ENCODE measurements around the gene C11orf68. TPM values are rescaled to one million over a fixed set of nuclear protein-coding genes. Genes with fewer than 3 reads are reported as not detected.
A peak's percentile ranks its signal among the peaks of the same experiment; 100 is the strongest.

C11orf68 gene
- total and polyA plus RNA-seq, 9 of the 15 experiments (the other 6 are each of a cell fraction or from before 2014, with no cell fraction given), result 3.6 to 35.9 (median 12.8) TPM

GRCh38 chr11:65919141-65919572 lies 295 bp upstream of the C11orf68 start, which contains the start of gene DRAP1 (continued):
- TF ChIP-seq ZHX1 (conservative IDR thresholded peaks at IDR 0.05; ENCODE audit: low read length), result peak; percentile 44; the same call in 1 of the 2 replicates
- TF ChIP-seq SP1 (CRISPR knock-in tag; IDR thresholded peaks at IDR 0.05), result peak; percentile 96
- TF ChIP-seq PHB (CRISPR knock-in tag; IDR thresholded peaks at IDR 0.05), result no peak
- peak; percentile 18; the same call in 1 of the 2 replicates for TF ChIP-seq ZNF384 (IDR thresholded peaks at IDR 0.05; ENCODE audit: low read depth, low read length)
- TF ChIP-seq MAX (CRISPR knock-in tag; IDR thresholded peaks at IDR 0.05), result peak; percentile 58
- TF ChIP-seq ZNF253 (CRISPR knock-in tag; conservative IDR thresholded peaks at IDR 0.05), result no peak
- TF ChIP-seq SMARCA4 (IDR thresholded peaks at IDR 0.05), result no peak
- TF ChIP-seq ZNF263 (CRISPR knock-in tag; IDR thresholded peaks at IDR 0.05; ENCODE audit: borderline replicate concordance), result peak; percentile 43; the same call in 1 of the 2 replicates
- peak; percentile 60; the same call in 1 of the 2 replicates for TF ChIP-seq CGGBP1 (CRISPR knock-in tag; IDR thresholded peaks at IDR 0.05)
- peak; percentile 84 for TF ChIP-seq ATF7 (IDR thresholded peaks at IDR 0.05)
- no peak for TF ChIP-seq PYGO2 (tag; IDR thresholded peaks at IDR 0.05)
- no peak for TF ChIP-seq KHSRP (IDR thresholded peaks at IDR 0.05)
- TF ChIP-seq NCOA1 (IDR thresholded peaks at IDR 0.05; ENCODE audit: low read depth), result no peak
- TF ChIP-seq HLTF (IDR thresholded peaks at IDR 0.05), result no peak; the same call in 1 of the 2 replicates
- peak; percentile 54; the same call in 1 of the 2 replicates for TF ChIP-seq EP400 (IDR thresholded peaks at IDR 0.05)
- peak; percentile 82; the same call in 1 of the 2 replicates for TF ChIP-seq ARID4B (CRISPR knock-in tag; IDR thresholded peaks at IDR 0.05)
- no peak for TF ChIP-seq ATF3 (IDR thresholded peaks at IDR 0.05)
- TF ChIP-seq ATF3 (CRISPR knock-in tag; conservative IDR thresholded peaks at IDR 0.05), result 0 out of 2 replicates have a peak, but pooled peaks have one; percentile 35
- TF ChIP-seq UBTF (IDR thresholded peaks at IDR 0.05; ENCODE audit: borderline replicate concordance in 1 of 2, low read depth in 2 of 2, low read length in 2 of 2), result 0 out of 4 replicates have a peak, but pooled peaks of 1 of the 2 experiments have one; percentile 51
